Urothelium cell line (cell line): Measurements from ENCODE around the gene MIB1.
A peak's percentile ranks its signal among the peaks of the same experiment; 100 is the strongest.
"Not testable (repeated sequence)": the region's sequence is repeated elsewhere in the genome, so short reads cannot be mapped to it uniquely, and the experiment has no call there.

Source experiments
- DNase-seq: peaks from one replicate; pipeline ENCODE4 v3.0.0; 2011; ENCODE audit warnings: low spot score, mixed read lengths
- FAIRE-seq: peaks from 2 replicates; lab custom pipeline; 2011; peaks lifted over from hg19 to GRCh38; lab: Jason Lieb, UNC

The MIB1 gene

DNA sequence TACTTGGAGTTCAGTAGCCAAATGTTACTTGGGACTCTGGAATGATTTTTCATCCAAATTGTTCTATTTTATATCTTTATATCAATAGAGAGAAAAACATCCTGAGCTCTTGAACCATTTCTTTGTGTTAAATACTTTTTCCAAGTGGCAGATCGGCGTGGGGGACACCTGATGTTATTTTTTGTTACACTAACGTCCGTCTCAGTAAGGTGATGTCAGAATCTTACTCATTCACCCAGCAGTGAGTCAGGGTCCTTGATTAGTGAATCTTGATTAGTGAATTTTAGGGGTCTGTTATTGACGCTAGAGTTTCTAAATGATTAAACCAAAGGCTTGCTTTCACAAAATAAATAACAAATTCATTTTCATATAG, 1.7 kb downstream of the MIB1 start:
- FAIRE-seq (no peak), DNase-seq (no peak)

DNA sequence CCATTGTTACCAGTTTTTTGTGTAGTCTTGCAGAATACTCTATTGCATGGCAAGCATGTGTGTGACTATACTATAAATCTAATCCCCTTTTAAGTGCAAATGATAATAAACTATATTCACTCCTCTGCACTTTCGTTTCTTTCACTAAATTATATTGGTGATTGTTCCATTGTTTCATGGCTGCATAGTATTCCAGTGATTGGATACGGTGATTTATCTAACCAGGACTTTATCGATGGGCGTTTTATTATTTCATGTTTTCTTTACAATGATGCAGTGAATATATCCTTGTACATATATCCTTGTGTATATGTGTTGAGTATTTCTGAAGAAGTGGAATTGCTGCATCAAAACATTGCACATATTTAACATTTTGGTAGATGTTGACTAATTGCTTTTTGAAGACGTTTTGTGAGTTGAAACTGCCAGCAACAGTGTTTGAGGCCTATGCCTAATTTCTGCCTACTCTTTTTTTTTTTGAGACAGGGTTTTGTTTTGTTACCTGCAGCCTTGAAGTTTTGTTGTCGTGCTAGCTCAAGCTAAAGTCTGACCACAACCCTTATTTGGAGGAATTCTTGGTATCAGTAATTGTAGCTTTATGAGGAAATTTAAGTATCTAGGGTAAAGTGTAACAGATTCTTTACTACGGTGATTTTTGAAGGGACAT, 2.7 kb downstream of the MIB1 start:
- FAIRE-seq, result no peak

DNA sequence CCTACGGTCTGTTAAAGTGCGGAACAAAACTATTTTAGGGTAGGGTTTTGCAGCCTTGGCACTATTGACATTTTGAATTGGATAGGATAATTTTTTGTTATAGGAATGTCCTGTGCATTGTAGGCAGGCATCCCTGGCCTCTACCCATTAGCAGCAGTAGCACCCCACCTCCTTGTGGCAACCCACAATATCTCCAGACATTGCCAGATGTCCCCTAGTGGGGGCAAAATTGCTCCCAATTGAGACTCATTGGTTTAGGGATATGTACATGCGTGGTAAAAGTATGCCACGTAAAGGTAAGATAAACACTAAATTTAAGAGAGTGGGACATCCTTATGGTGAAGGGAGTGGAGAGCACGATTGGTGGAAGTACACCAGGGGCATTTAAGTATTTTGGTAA, 4.6 kb downstream of the MIB1 start:
- FAIRE-seq, result no peak

More for the DNA sequence above, 2.7 kb downstream of the MIB1 start:
- no peak for DNase-seq

DNA sequence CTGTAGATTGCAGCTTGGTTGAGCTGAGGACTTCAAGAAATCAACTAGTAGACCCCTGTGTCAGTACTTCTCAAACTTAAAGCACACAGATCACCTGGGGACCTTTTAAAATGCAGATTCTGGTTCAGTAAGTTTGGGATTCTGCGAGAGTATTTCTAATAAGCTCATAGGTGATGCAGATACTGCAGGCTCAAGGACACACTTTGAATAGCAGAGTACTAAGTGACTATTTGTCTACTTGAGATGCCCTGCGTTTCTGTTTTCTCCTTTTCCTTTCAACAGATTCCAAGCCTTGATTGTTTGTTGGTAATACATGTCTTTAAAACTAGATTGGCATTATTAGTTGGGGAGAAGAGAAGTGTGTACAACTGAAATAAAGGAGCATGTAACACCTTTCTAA, 6.7 kb downstream of the MIB1 start:
- FAIRE-seq, result no peak
- DNase-seq, result no peak

More for the DNA sequence above, 4.6 kb downstream of the MIB1 start:
- no peak for DNase-seq

DNA sequence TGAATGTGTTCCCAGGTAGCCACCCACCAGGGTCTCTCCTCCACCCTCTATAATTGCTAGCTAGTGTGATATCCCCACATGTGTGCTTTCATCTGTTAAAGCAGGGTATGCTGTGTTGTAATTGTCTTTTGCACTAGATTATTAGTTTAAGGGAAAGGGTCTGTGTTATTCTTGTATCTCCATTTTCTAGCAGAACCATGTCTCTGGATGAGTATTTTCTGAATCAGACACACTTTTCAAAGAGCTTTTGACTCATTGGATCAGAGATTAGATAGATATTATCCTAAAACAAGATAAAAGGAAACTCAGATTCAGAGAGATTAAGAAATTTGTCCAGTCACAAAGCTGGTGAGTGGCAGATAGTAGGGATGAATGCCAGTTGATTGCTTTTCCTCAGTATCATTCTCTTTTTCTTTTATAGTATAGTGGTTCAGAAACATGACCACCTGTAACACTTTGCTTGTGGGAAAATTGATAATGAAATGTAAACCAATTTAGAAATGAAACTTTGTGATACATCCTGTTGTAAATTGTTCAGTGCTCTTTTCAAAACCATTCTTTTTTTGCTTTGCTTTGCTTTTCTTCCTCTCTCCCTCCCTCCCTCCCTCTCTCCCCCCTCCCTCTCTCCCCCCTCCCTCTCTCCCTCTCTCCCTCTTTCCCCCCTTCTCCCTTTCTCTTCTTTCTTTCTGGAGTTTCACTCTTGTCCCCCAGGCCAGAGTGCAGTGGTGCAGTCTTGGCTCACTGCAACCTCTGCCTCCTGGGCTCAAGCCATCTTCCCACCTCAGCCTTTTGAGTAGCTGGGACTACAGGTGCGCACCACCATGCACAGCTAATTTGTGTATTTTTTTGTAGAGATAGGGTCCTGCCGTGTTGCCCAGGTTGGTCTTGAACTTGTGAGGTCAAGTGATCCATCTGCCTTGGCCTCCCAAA, 7.4 kb downstream of the MIB1 start:
- FAIRE-seq (peak; percentile 30), DNase-seq (no peak)

DNA sequence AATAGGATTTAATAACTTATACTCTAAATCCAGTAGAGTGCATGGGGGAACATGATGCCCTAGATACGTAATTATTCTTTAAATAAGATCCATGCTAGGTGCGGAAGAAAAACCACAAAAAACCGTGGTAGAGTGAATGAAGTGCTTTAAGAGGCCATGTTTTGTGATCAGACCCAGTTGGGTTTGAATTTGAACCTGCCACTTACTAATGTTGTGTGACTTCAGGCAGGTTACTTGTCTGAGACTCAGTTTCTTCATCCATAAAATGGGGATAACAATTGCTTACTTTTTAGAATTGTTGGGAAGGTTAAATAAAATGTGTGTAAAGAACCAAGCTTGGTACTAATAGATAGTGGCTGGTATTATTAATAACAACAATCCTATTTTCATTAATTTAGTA, 17.2 kb downstream of the MIB1 start:
- FAIRE-seq (no peak), DNase-seq (no peak)

DNA sequence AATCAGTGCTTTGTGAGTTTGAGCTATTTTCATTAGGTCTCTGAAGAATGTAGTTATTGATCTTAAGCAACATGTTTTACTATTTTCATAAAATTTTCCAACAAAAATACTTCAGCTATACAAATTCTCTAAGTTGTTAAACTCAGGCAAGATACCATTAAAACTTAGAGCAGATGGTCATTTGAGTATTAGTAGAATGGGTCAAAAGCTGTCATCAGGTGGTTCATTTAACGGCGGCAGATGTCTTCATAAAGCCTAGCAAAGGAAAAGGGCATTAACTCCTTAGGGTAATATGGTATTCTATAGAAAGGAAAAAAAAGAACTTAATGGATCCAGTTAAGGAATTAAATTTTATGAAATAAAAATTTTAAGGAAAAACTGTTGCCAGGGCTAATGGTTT, 19.2 kb downstream of the MIB1 start:
- FAIRE-seq, result no peak
- DNase-seq, result no peak

DNA sequence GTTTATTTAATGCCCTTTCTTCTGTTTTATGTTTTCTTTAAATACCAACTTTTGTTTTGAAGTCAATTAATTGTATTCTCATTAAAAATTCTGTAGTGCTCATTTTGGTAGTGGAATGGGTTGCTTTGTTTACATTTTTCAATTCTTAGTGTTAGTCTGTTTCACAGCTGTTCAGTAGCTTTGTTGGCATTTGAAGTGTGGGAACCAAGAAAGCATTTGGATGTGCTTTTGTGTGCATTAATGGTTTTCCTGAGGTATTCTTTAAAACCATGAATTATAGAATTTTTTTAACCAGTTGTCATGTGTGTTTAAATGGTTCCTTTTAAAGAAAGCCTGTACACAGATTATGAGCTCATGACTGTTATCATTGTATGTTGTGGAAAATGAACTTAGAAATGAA, 19.7 kb downstream of the MIB1 start:
- DNase-seq (no peak), FAIRE-seq (no peak)

DNA sequence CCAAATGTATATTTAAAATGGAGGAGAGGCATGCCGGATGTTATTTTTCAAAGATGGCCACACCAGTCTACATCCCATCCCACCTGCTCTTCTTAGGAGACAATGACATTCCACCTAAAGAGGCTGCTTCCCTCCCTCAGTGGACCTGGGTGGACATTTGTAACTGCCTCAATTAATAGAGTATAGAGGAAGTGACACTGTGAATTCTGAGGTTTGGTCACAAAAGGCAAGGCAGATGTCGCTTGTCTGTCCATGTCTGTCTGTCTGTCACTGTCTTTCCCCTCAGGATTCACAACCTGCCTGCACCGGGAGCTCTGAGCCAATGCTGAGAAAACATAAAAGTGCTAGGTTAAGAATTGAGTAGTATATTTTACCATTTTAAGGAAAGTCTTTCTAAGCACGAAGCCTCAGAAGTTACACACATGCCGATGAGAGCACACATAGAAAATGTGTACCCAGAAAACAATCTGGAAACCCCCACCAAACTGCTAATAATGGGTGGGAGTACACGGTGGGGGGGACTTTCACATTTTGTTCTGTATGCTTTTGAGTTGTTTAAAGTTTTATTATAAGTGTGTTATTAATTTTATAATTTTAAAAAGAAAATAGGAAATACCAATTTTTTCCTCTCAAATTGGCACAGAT, 21.0 kb downstream of the MIB1 start:
- FAIRE-seq (no peak), DNase-seq (no peak)

DNA sequence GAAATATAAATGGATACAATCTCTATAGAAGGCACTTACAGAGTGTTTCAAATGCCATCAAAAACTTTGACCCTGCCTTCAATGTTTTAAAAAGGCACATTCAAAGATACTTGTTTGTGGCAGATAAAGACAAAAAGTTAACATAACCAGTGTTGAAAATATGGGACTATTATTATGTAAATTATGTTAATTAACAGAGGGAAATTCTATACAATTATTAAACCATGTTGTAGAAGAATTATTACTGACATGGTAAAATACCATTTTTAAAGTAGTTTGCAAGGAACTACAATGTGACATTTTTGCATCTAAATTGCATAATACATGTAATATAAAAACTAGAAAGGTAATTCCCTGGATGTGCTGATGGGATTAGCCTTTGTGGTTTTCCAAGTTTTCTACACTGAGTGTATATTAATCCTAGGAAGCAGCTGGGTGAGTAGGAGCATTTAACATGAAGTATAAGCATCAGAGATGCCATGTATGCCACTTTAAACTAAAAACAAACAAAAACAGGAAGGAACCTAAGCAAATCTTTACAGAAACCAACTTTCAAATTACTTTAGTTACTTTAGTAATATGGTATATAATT, 21.7 kb downstream of the MIB1 start:
- DNase-seq (no peak), FAIRE-seq (no peak)

DNA sequence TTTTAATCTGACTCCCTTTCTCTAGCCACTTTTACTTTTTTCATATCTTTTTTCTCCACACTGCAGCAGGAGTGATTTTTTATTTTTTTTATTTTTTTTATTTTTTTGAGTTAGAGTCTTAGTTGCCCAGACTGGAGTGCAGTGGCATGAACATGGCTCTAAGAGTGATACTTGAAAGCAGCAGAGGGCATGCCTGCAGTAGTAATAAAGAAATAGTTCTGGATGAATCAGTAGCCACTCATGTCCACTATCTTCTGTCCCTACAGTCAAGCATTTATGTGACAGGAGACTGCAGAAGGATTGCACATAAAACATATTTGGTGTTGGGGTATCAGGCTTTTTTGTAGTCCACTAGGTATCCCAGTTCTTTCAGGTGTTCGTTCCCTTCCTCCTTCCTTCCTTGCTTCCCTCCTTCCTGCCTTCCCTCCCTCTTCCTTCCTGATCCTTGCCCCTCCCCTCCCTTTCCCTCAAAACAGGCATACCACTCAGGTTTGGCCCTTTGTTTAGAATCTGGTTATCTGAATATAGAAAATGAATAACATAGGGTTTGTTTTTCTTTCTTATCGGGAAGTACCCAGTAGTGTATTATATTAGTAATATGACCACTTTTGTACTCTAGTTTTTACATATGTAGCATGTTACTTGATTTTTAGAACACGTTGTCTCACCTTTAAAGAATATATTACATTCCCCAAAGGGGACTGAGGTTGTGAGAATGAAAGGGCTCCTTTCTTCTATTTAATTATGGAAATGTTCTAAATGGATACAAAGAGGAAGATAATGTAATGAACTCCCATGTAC, 23.5 kb downstream of the MIB1 start:
- FAIRE-seq, result no peak

DNA sequence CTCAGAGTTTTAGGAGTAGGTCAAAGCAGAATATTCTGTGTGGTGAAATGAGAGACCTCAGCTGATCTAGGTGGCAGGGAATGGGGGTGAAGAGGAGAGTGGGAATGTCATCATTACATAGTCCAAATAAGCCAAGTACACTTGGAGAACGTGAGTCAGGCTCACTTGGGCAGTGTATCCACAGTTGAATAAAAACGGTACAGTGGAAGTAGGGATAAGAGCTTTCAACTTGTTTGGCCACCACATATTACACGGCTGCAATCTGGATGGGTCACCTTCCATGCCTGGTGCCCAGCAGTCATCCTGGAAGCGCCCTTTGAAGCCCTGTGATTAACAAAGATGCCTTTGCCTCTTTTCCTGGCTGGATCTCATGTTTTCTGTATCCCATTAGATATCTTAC, 28.6 kb downstream of the MIB1 start:
- DNase-seq, result no peak
- no peak for FAIRE-seq

More for the DNA sequence above, 23.5 kb downstream of the MIB1 start:
- DNase-seq, result no peak

DNA sequence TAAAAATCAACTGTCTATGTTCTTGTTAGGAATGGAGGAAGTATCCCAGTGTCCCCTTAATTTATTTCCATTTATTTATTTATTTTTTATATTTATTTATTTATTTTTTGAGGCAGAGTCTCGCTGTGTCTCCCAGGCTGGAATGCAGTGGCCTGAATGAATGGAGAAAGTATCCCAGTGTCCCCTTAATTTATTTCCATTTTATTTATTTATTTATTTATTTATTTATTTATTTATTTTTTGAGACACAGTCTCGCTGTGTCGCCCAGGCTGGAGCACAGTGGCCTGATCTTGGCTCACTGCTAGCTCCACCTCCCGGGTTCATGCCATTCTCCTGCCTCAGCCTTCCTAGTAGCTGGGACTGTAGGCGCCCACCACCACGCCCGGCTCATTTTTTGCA, 34.1 kb downstream of the MIB1 start:
- FAIRE-seq (no peak), DNase-seq (no peak)

DNA sequence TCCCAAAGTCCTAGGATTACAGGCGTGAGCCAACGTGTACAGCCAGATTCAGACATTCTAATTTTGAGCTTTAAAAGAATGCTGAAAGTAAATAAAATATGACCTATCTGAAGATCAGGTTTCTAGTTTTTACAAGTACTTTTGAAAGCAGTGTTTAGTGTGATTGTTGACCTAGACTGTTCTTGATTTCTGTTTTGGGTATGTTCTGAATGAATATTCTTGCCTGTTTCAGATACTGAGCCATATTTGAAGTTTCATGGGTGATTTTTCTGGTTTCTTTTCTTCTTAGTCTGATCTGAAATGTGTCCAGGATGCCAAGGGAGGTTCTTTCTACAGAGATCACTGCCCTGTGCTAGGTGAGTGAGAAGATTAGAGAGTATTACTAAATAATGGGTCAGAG, 37.2 kb downstream of the MIB1 start:
- FAIRE-seq (no peak), DNase-seq (no peak)

DNA sequence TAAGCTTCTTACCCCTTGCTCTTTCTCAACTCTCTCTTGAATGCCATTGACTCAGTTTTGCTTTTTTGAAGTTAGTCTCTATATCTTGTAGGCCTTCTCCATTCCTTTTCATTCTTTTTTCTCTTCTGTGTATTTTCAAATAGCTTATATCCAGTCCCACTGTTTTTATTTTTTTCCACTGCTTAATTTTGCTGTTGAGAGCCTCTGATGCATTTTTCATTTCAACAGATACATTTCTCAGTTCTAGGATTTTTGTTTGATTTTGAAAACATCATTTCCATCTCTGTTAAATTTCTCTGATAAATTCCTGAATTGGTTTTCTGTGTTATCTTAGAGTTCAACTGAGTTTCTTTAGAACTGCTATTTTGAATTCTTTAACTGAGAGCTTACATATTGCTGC, 45.9 kb downstream of the MIB1 start:
- FAIRE-seq (no peak), DNase-seq (no peak)

DNA sequence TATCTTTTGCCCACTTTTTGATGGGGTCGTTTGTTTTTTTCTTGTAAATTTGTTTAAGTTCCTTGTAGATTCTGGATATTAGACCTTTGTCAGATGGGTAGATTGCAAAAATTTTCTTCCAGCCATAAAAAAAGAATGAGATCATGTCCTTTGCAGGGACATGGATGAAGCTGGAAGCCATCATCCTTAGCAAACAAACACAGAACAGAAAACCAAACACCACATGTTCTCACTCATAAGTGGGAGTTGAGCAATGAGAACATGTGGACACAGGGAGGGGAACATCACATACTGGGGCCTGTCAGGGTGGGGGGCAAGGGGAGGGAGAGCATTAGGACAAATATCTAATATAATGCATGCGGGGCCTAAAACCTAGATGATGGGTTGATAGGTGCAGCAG, 55.5 kb downstream of the MIB1 start:
- DNase-seq, FAIRE-seq: not testable (repeated sequence)

DNA sequence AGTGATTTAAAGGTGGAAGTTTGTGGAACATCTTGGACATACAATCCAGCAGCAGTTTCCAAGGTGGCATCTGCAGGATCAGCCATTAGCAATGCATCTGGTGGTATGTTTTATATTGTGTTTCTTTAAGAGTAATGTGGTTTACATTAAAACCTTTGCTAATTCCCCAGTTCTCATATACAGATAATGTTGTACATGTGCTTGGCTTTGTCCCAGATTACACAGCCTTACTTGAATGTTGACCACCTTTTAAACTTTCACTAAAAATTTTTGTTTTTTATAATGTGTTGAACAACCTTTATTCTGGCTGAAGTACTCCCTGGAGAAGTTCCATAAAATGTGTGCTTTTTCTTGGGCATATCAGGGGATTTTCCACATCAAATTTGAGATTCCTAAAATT, 57.5 kb downstream of the MIB1 start:
- FAIRE-seq, result no peak
- DNase-seq, result no peak

DNA sequence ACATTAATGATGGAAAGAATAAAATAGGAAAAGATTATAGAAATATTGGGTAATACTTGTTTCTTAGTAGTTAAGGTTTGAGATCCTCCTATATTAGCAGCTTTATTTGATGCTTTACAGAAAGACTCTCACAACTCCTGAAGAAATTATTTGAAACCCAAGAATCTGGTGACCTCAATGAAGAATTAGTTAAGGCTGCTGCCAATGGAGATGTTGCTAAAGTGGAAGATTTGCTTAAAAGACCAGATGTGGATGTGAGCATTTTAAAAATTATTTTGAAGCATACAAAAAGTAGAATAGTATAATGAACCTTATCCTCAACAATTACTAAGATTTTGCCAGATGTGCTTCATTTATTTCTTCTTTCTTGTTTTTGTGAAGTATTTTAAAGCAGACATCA, 59.1 kb downstream of the MIB1 start:
- no peak for DNase-seq
- no peak for FAIRE-seq

DNA sequence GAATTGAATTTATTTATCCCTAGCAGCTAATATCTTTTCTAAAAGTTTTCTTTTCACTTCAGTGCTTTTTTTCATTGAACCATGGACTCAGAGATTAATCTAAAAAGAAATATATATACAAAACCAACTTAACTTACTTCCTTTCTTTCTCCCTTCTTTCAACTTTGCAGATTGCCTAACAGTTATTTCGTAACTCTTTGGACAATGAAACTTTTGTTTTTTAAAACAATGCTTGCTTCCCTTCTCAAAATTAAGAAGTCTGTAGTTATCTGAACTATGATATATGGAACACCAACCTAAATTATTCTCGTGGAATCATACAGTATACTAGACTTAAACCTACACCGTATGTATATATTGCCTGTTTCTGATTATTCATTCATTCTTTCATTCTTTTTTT, 62.9 kb downstream of the MIB1 start:
- FAIRE-seq (no peak), DNase-seq (no peak)

DNA sequence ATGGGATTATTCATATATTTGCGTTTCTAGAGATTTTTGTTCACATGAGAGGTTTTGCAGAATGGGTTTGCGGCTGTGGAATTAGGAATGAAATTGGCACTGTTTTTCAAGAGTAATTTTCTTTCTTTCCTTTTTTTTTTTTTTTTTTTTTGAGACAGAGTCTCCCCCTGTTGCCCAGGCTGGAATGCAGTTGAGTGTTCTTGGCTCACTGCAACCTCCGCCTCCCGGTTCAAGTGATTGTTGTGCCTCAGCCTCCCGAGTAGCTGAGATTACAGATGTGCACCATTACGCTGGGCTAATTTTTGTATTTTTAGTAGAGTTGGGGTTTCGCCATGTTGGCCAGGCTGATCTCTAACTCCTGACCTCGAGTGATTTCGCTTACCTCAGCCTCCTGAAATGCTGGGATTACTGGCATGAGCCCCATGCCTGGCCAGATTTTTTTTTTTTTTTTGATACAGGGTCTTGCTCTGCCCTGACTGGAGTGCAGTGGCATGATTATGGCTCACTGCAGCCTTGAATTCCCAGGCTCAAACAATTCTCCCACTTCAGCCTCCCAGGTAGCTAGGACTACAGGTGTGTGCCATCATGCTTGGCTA, 65.3 kb downstream of the MIB1 start:
- DNase-seq (no peak), FAIRE-seq (no peak)
